Activated CD4-positive, alpha-beta T cell treated with anti-CD3 and anti-CD28 coated beads for 36 hours (primary cell): ENCODE results near the gene RIPOR2. TPM values are rescaled to one million over a fixed set of nuclear protein-coding genes. Genes with fewer than 3 reads are reported as not detected.

Source experiments
- ATAC-seq: fragments of 200-7000 bp; cut with Tn5 transposase; one replicate; pipeline ENCODE4 v1.10.0; 2021; ENCODE audit warnings: mild to moderate bottlenecking, moderate library complexity
- CTCF ChIA-PET: fragments of 350-600 bp; sonication (Branson Sonifier 250); formaldehyde crosslinking; loops from one replicate; lab custom pipeline; 2021; ENCODE audit warnings: antibody characterized with exemption; lab: Charles Lee
- POLR2A ChIA-PET: fragments of 350-600 bp; sonication (Branson Sonifier 250); formaldehyde crosslinking; loops from one replicate; lab custom pipeline; 2021; ENCODE audit warnings: antibody characterized with exemption, inconsistent platforms; lab: Charles Lee
- DNase-seq: peaks from one replicate; pipeline ENCODE4 v3.0.0-alpha.2; 2020
- H3K27ac Mint-ChIP-seq: one replicate; pipeline ENCODE4 v1.8.0; 2021; ENCODE audit warnings: mixed read lengths
- H3K27me3 Mint-ChIP-seq: one replicate; pipeline ENCODE4 v1.8.0; 2021; ENCODE audit warnings: mixed read lengths
- H3K36me3 Mint-ChIP-seq: one replicate; pipeline ENCODE4 v1.8.0; 2021; ENCODE audit warnings: low read depth, mixed read lengths
- H3K4me1 Mint-ChIP-seq: one replicate; pipeline ENCODE4 v1.8.0; 2021; ENCODE audit warnings: mixed read lengths
- H3K4me3 Mint-ChIP-seq: one replicate; pipeline ENCODE4 v1.8.0; 2021; ENCODE audit warnings: mild to moderate bottlenecking, moderate library complexity, mixed read lengths
- H3K9me3 Mint-ChIP-seq: one replicate; pipeline ENCODE4 v1.8.0; 2021; ENCODE audit warnings: low read depth, mixed read lengths
- intact Hi-C, 2 experiments: fragments of 100-400 bp; cut with DNase I in 1 of 2; cut with micrococcal nuclease in 1 of 2; formaldehyde crosslinking; loops; one replicate each; pipeline versions ENCODE4 v1.14.2 to v1.15.1; 2022 to 2024; cut with DNase I, micrococcal nuclease
- total RNA-seq, 2 experiments: library from RNA; stranded (reverse); gene quantifications; one replicate each; pipeline ENCODE4 v1.2.3, GENCODE V29; 2021

RIPOR2 gene
- 10 to 100 TPM; 60.0 to 67.0 TPM for total RNA-seq

- intact Hi-C loops, result loop anchor here (1.0 to 2.0 kb wide), 9 partner anchors 14 to 161 kb away; partner anchors contain the start of gene GMNN (in 1 of the 2)
- Mint-ChIP-seq H3K27me3 (no peaks in the 10 kb centered on the region), H3K9me3 (no peaks in the 10 kb centered on the region), H3K36me3 (peaks cover 1% of the 10 kb centered on the region), H3K4me1 (peaks cover 87% of the 10 kb centered on the region), H3K27ac (peak within 1 kb of the TSS; percentile 95), H3K4me3 (peak within 1 kb of the TSS; percentile 93)
- DNase-seq (peak; percentile 84), ATAC-seq (peak; percentile 50)
- ChIA-PET POLR2A (interaction anchor here (0.5 to 2.1 kb wide), 4 partner anchors 13 to 1176 kb away, joined by 3 to 8 read pairs (median 3); partner anchors contain the start of gene ACOT13), CTCF (interaction anchor here (0.6 to 9.1 kb wide), 32 partner anchors 11 to 135 kb away, joined by 3 to 152 read pairs (median 6); no protein-coding TSS in a partner anchor)
Observed at GRCh38 chr6:24935366-24936152, at the start of gene RIPOR2. Gene RIPOR2 (minus strand): TSS chr6:24935960. CDS start chr6:24935898, 62 bp downstream.

DNA sequence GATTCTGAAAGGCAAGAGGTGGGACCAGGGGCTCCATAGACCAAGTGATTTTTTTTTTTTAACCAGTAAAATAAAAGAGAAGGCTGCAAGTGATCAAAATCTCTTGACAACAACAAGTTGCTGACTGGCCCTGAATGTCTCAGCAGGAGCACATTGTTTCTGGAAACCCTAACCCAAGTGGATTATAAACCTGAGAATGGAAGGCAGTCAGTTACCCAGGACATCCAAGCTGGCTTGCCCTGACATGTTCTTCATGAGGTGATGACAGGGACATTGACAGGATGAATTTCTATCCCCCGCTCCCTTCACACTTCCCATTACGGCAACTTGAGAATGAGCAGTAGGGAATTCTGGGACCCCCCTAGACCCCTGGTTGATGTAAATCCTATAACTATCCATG, 49.6 kb upstream of the RIPOR2 start:
- intact Hi-C loops, result no loop called here
- CTCF ChIA-PET, result interaction anchor here (0.7 to 1.7 kb wide), 4 partner anchors 19 to 103 kb away, joined by 3 to 4 read pairs (median 3); no protein-coding TSS in a partner anchor
- Mint-ChIP-seq H3K36me3 (peaks cover 15% of the 10 kb centered on the region), H3K4me1 (peaks cover 67% of the 10 kb centered on the region), H3K4me3 (no peak overlapping the region), H3K27me3 (no peaks in the 10 kb centered on the region), H3K9me3 (peaks cover 7% of the 10 kb centered on the region), H3K27ac (no peak overlapping the region)
- ATAC-seq (no peak), DNase-seq (no peak)
- POLR2A ChIA-PET, result no interaction called here

DNA sequence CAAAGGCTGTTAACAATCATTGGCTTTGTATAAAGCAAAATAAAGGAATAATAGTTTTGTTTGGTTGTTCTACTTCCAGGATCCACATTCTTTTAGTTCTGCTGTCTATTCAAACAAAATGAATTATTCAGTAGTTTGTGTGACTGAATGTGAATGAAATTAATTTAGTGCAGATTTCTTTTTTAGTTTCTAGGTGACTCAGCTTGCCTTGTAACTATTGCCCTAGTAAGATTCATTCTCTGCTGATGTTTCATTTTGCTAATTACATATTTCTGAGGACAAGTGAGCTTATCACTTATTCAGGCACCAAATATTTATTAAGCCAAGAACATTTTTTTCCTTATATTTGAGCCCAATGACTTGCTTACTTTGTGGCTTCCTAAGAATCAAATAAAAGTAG, 46.5 kb upstream of the RIPOR2 start:
- Mint-ChIP-seq H3K27me3 (no peaks in the 10 kb centered on the region), H3K4me3 (no peak overlapping the region), H3K27ac (no peak overlapping the region), H3K36me3 (peaks cover 12% of the 10 kb centered on the region), H3K4me1 (peaks cover 70% of the 10 kb centered on the region), H3K9me3 (peaks cover under 1% of the 10 kb centered on the region)
- no peak for DNase-seq
- intact Hi-C loops, result no loop called here
- ChIA-PET POLR2A (no interaction called here), CTCF (interaction anchor here (0.7 to 8.4 kb wide), 12 partner anchors 9 to 116 kb away, joined by 3 to 82 read pairs (median 4); partner anchors contain the start of gene RIPOR2)
- peak; percentile 63 for ATAC-seq

DNA sequence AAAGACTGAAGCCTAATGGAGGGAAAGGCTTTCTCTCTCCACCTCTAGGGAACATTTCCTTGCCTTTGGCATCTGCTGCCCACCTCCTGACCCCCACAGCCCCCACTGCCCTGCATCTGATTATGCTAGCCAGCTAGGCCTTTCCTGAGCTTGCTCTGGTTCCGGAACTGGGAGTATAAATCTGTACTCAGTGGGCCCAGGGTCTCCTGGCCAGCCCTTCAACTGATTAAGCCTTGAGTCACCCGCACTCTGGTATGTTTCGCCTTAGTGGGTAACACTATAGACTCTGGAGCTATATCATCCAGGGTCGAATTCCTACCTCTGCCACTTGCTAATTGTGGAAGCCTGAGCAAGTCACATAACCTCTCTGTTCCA, 45.6 kb upstream of the RIPOR2 start:
- intact Hi-C loops, result no loop called here
- no peak for ATAC-seq
- peaks cover 61% of the 10 kb centered on the region for H3K4me1 Mint-ChIP-seq
- H3K27ac Mint-ChIP-seq, result no peak overlapping the region
- no peak overlapping the region for H3K4me3 Mint-ChIP-seq
- DNase-seq, result no peak
- H3K36me3 Mint-ChIP-seq, result peaks cover 4% of the 10 kb centered on the region
- H3K27me3 Mint-ChIP-seq, result no peaks in the 10 kb centered on the region
- POLR2A ChIA-PET, result no interaction called here
- H3K9me3 Mint-ChIP-seq, result peaks cover 4% of the 10 kb centered on the region
- CTCF ChIA-PET, result interaction anchor here (1.0 to 8.4 kb wide), 5 partner anchors 10 to 124 kb away, joined by 3 to 82 read pairs (median 5); no protein-coding TSS in a partner anchor

GRCh38 chr6:24980507-24981385, 45.0 kb upstream of the RIPOR2 start:
- Mint-ChIP-seq H3K9me3 (peaks cover 4% of the 10 kb centered on the region), H3K27me3 (no peaks in the 10 kb centered on the region), H3K27ac (no peak overlapping the region), H3K36me3 (peaks cover 3% of the 10 kb centered on the region), H3K4me1 (peaks cover 56% of the 10 kb centered on the region), H3K4me3 (no peak overlapping the region)
- ChIA-PET CTCF (interaction anchor here (0.9 to 8.4 kb wide), 8 partner anchors 11 to 123 kb away, joined by 3 to 82 read pairs (median 4); partner anchors contain the start of gene RIPOR2), POLR2A (interaction anchor here (0.7 kb wide), 1 partner anchor 54 kb away, joined by 3 read pairs; no protein-coding TSS in a partner anchor)
- ATAC-seq (peak; percentile 71), DNase-seq (no peak)
- intact Hi-C loops, result no loop called here

GRCh38 chr6:24979176-24979575, 43.4 kb upstream of the RIPOR2 start:
- POLR2A ChIA-PET, result interaction anchor here (1.1 kb wide), 1 partner anchor 13 kb away, joined by 3 read pairs; no protein-coding TSS in a partner anchor
- CTCF ChIA-PET, result interaction anchor here (1.0 to 8.4 kb wide), 6 partner anchors 12 to 61 kb away, joined by 3 to 82 read pairs (median 4); no protein-coding TSS in a partner anchor
- Mint-ChIP-seq H3K27me3 (no peaks in the 10 kb centered on the region), H3K9me3 (peaks cover 4% of the 10 kb centered on the region), H3K36me3 (peaks cover 3% of the 10 kb centered on the region), H3K4me3 (no peak overlapping the region), H3K27ac (no peak overlapping the region), H3K4me1 (peaks cover 57% of the 10 kb centered on the region)
- ATAC-seq, result no peak
- DNase-seq, result no peak
- intact Hi-C loops, result no loop called here

DNA sequence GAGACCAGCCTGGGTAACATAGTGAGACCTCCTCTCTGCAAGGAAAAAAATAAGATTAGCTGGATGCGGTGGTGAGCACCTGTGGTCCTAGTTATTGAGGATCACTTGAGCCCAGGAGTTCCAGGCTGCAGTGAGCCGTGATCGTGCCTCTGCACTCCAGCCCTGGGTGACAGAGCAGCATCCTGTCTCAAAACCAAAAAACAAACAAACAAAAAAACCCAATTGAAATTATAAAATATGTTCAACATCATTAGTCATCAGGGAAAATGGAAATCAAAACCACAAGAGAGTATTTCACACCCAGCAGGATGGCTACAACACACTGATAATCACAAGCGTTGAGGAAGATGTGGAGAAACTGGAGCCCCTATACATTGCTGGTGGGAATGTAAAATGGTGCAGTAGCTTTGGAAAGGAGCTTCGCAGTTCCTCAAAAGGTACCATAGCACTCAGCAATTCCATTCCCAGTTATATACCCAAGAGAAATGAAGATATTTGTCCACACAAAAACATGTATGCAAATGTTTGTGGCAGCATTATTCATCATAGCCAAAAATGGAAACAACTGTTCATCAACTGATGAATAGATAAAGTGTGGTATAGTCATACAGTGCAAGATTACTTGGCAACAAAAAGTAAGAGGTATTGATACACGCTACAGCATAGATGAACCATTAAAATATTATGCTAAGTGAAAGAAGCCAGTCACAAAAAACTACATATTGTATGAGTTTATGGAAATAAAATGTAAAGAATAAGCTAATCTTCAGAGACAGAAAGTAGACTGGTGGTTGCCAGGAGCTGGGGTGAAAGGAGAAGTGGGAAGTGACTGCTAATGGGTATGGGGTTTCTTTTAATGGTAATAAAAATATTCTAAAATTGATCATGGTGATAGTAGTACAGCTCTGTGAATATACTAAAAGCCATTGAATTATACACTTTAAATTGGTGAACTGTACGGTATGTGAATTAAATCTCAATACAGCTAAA, 38.7 kb upstream of the RIPOR2 start:
- peaks cover 59% of the 10 kb centered on the region for H3K4me1 Mint-ChIP-seq
- peak; percentile 60 for DNase-seq
- H3K9me3 Mint-ChIP-seq, result peaks cover 4% of the 10 kb centered on the region
- intact Hi-C loops, result loop anchor here (1.0 to 5.0 kb wide), 9 partner anchors 18 to 164 kb away; no protein-coding TSS in a partner anchor
- peak overlapping the region; percentile 86 for H3K27ac Mint-ChIP-seq
- ChIA-PET CTCF (interaction anchor here (0.6 to 5.3 kb wide), 19 partner anchors 17 to 125 kb away, joined by 3 to 45 read pairs (median 4); partner anchors contain the start of gene RIPOR2), POLR2A (interaction anchor here (0.6 to 2.1 kb wide), 15 partner anchors 12 to 125 kb away, joined by 3 to 13 read pairs (median 5); no protein-coding TSS in a partner anchor)
- no peaks in the 10 kb centered on the region for H3K27me3 Mint-ChIP-seq
- ATAC-seq, result peak; percentile 92
- peaks cover 5% of the 10 kb centered on the region for H3K36me3 Mint-ChIP-seq
- H3K4me3 Mint-ChIP-seq, result peak overlapping the region; percentile 33

- H3K36me3 Mint-ChIP-seq, result peaks cover 1% of the 10 kb centered on the region
- H3K27me3 Mint-ChIP-seq, result no peaks in the 10 kb centered on the region
- no peak overlapping the region for H3K4me3 Mint-ChIP-seq
- ATAC-seq (no peak), DNase-seq (no peak)
- H3K9me3 Mint-ChIP-seq, result peaks cover 4% of the 10 kb centered on the region
- no peak overlapping the region for H3K27ac Mint-ChIP-seq
- intact Hi-C loops, result loop anchor here in 1 of 2 experiments (5.0 kb wide), 1 partner anchor 35 kb away; no protein-coding TSS in a partner anchor
- peaks cover 65% of the 10 kb centered on the region for H3K4me1 Mint-ChIP-seq
- CTCF ChIA-PET, result interaction anchor here (0.5 to 5.3 kb wide), 9 partner anchors 15 to 61 kb away, joined by 3 to 45 read pairs (median 3); partner anchors contain the start of gene RIPOR2
- POLR2A ChIA-PET, result no interaction called here
Observed at GRCh38 chr6:24972311-24972958, 36.7 kb upstream of the RIPOR2 start.

- H3K4me1 Mint-ChIP-seq, result peaks cover 70% of the 10 kb centered on the region
- H3K4me3 Mint-ChIP-seq, result no peak overlapping the region
- peaks cover 4% of the 10 kb centered on the region for H3K36me3 Mint-ChIP-seq
- ChIA-PET CTCF (interaction anchor here (0.7 to 5.3 kb wide), 4 partner anchors 10 to 47 kb away, joined by 3 to 45 read pairs (median 8); no protein-coding TSS in a partner anchor), POLR2A (no interaction called here)
- no peaks in the 10 kb centered on the region for H3K9me3 Mint-ChIP-seq
- no peaks in the 10 kb centered on the region for H3K27me3 Mint-ChIP-seq
- intact Hi-C loops, result loop anchor here in 1 of 2 experiments (5.0 kb wide), 1 partner anchor 36 kb away; no protein-coding TSS in a partner anchor
- ATAC-seq, result no peak
- no peak overlapping the region for H3K27ac Mint-ChIP-seq
- DNase-seq, result no peak
Observed at GRCh38 chr6:24971067-24971466, 35.3 kb upstream of the RIPOR2 start.
